ENCODE measurements around the gene PTTG1IP2. TPM values are rescaled to one million over a fixed set of nuclear protein-coding genes. Genes with fewer than 3 reads are reported as not detected.

The PTTG1IP2 gene
- total RNA-seq (2014; rRNA removed; shearing (Covaris generic)), result not detected in 2 replicates
- not detected in 2 replicates for total RNA-seq (2022)
- percentile 25 among the genes with signal in this experiment for Bru-seq, nascent RNA
- BruChase-seq, experiment 1, labeled RNA remaining after a 6-hour chase, result not detected
- percentile 19 among the genes with signal in this experiment for BruChase-seq, experiment 2, labeled RNA remaining after a 2-hour chase
- long read RNA-seq, result 0 reads

GRCh38 chr7:90469554-90469953, at the start of gene PTTG1IP2:
TSS of gene PTTG1IP2 (plus strand) at chr7:90469639. CDS start at chr7:90469787, 148 bp downstream.
- Histone ChIP-seq H3K4me3 (ENCODE audit: low read depth, low read length, poor library complexity, severe bottlenecking) (no peak within 1 kb of the TSS), H3K4me1 (ENCODE audit: insufficient read depth, low read length, poor library complexity, severe bottlenecking) (no peaks in the 10 kb centered on the region), H4K20me1 (ENCODE audit: insufficient read depth, low read length) (no peaks in the 10 kb centered on the region), H3K9me3 (ENCODE audit: low read length) (no peaks in the 10 kb centered on the region), H3K27ac (ENCODE audit: low read depth, low read length, poor library complexity, severe bottlenecking) (no peak within 1 kb of the TSS), H2AFZ (ENCODE audit: low read length) (no peak within 1 kb of the TSS), H3K36me3 (ENCODE audit: insufficient read depth, low read length) (no peaks in the 10 kb centered on the region), H3K4me2 (ENCODE audit: low read length) (no peak within 1 kb of the TSS), H3K79me2 (ENCODE audit: insufficient read depth, low read depth, low read length) (no peaks in the 10 kb centered on the region), H3K9me2 (ENCODE audit: insufficient read depth, low read length) (no peaks in the 10 kb centered on the region)
- TF ChIP-seq CTCF (conservative IDR thresholded peaks at IDR 0.05; ENCODE audit: low read length) (no peak), EZH2phosphoT487 (IDR thresholded peaks at IDR 0.05; ENCODE audit: borderline replicate concordance, low read depth, low read length) (no peak)
- BruUV-seq (replicated peaks), result no TSS peak
- DNase-seq (ENCODE audit: low spot score), result no peak
- ChIA-PET POLR2A (no interaction called here), CTCF (ENCODE audit: unreplicated experiment) (interaction anchor here (0.5 kb wide), 1 partner anchor 558 kb away, joined by 5 read pairs; no protein-coding TSS in a partner anchor)
- intact Hi-C loops (cut with micrococcal nuclease; ENCODE audit: unreplicated experiment), result no loop called here

- no peak overlapping the region for H2AFZ ChIP-seq (ENCODE audit: low read length)
- H3K36me3 ChIP-seq (ENCODE audit: insufficient read depth, low read length), result no peaks in the 10 kb centered on the region
- ChIA-PET POLR2A (interaction anchor here (0.6 kb wide), 1 partner anchor 12 kb away, joined by 3 read pairs; no protein-coding TSS in a partner anchor), CTCF (ENCODE audit: unreplicated experiment) (no interaction called here)
- no peak for TF ChIP-seq CTCF (conservative IDR thresholded peaks at IDR 0.05; ENCODE audit: low read length)
- no peak for TF ChIP-seq EZH2phosphoT487 (IDR thresholded peaks at IDR 0.05; ENCODE audit: borderline replicate concordance, low read depth, low read length)
- H3K4me3 ChIP-seq (ENCODE audit: low read depth, low read length, poor library complexity, severe bottlenecking), result no peak overlapping the region
- no peaks in the 10 kb centered on the region for H3K9me3 ChIP-seq (ENCODE audit: low read length)
- no peak for DNase-seq (ENCODE audit: low spot score)
- no peaks in the 10 kb centered on the region for H4K20me1 ChIP-seq (ENCODE audit: insufficient read depth, low read length)
- H3K79me2 ChIP-seq (ENCODE audit: insufficient read depth, low read depth, low read length), result no peaks in the 10 kb centered on the region
- no TSS peak for BruUV-seq (replicated peaks)
- H3K27ac ChIP-seq (ENCODE audit: low read depth, low read length, poor library complexity, severe bottlenecking), result no peak overlapping the region
- intact Hi-C loops (cut with micrococcal nuclease; ENCODE audit: unreplicated experiment), result no loop called here
- H3K4me2 ChIP-seq (ENCODE audit: low read length), result no peak overlapping the region
- no peaks in the 10 kb centered on the region for H3K9me2 ChIP-seq (ENCODE audit: insufficient read depth, low read length)
- no peaks in the 10 kb centered on the region for H3K4me1 ChIP-seq (ENCODE audit: insufficient read depth, low read length, poor library complexity, severe bottlenecking)
Measured at GRCh38 chr7:90421651-90422050, 47.8 kb upstream of the PTTG1IP2 start.

GRCh38 chr7:90424720-90425119, 44.7 kb upstream of the PTTG1IP2 start:
- Histone ChIP-seq H3K4me2 (ENCODE audit: low read length) (no peak overlapping the region), H3K4me1 (ENCODE audit: insufficient read depth, low read length, poor library complexity, severe bottlenecking) (no peaks in the 10 kb centered on the region), H4K20me1 (ENCODE audit: insufficient read depth, low read length) (no peaks in the 10 kb centered on the region), H3K79me2 (ENCODE audit: insufficient read depth, low read depth, low read length) (no peaks in the 10 kb centered on the region), H3K9me2 (ENCODE audit: insufficient read depth, low read length) (no peaks in the 10 kb centered on the region), H3K9me3 (ENCODE audit: low read length) (no peaks in the 10 kb centered on the region), H3K27ac (ENCODE audit: low read depth, low read length, poor library complexity, severe bottlenecking) (no peak overlapping the region), H3K4me3 (ENCODE audit: low read depth, low read length, poor library complexity, severe bottlenecking) (no peak overlapping the region), H2AFZ (ENCODE audit: low read length) (no peak overlapping the region), H3K36me3 (ENCODE audit: insufficient read depth, low read length) (no peaks in the 10 kb centered on the region; the same call in 1 of the 2 replicates)
- BruUV-seq (replicated peaks), result no TSS peak
- no peak for DNase-seq (ENCODE audit: low spot score)
- TF ChIP-seq EZH2phosphoT487 (IDR thresholded peaks at IDR 0.05; ENCODE audit: borderline replicate concordance, low read depth, low read length) (no peak), CTCF (conservative IDR thresholded peaks at IDR 0.05; ENCODE audit: low read length) (no peak)
- intact Hi-C loops (cut with micrococcal nuclease; ENCODE audit: unreplicated experiment), result no loop called here
- CTCF ChIA-PET (ENCODE audit: unreplicated experiment), result no interaction called here
- POLR2A ChIA-PET, result no interaction called here
